OCI-LY1 (cell line): ENCODE data around the gene MCC.

Experiments
- EZH2 ChIP-seq: fragments of 200-600 bp; sonication (generic), shearing (Covaris generic); IDR thresholded peaks from 2 replicates; pipeline ENCODE4 v1.8.0; 2017; ENCODE audit warnings: borderline replicate concordance, mixed run types, mild to moderate bottlenecking, antibody characterized with exemption, low read length, moderate library complexity, mixed read lengths
- TF ChIP-seq, protein P1 (sequence below): fragments of 200-600 bp; sonication (generic), shearing (Covaris generic); IDR thresholded peaks from 2 replicates; pipeline ENCODE4 v1.5.1; 2017; ENCODE audit warnings: mild to moderate bottlenecking, antibody characterized with exemption, low read length, moderate library complexity, mixed read lengths

GRCh38 chr5:113451797-113452196 is 36.5 kb downstream of the MCC start:
- TF ChIP-seq, protein P1, sequence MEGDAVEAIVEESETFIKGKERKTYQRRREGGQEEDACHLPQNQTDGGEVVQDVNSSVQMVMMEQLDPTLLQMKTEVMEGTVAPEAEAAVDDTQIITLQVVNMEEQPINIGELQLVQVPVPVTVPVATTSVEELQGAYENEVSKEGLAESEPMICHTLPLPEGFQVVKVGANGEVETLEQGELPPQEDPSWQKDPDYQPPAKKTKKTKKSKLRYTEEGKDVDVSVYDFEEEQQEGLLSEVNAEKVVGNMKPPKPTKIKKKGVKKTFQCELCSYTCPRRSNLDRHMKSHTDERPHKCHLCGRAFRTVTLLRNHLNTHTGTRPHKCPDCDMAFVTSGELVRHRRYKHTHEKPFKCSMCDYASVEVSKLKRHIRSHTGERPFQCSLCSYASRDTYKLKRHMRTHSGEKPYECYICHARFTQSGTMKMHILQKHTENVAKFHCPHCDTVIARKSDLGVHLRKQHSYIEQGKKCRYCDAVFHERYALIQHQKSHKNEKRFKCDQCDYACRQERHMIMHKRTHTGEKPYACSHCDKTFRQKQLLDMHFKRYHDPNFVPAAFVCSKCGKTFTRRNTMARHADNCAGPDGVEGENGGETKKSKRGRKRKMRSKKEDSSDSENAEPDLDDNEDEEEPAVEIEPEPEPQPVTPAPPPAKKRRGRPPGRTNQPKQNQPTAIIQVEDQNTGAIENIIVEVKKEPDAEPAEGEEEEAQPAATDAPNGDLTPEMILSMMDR, result no peak
- TF ChIP-seq EZH2, result no peak
